T-cell (primary cell): ENCODE measurements around the gene GCK. TPM values are rescaled to one million over a fixed set of nuclear protein-coding genes. Genes with fewer than 3 reads are reported as not detected.

Experiments used
- ATAC-seq, 4 experiments: fragments of 200-7000 bp in 3 of 4; fragments of 150-1000 bp in 1 of 4; cut with Tn5 transposase; replicated peaks in 1 of 4; 1 replicate in 3 of 4; 2 replicates in 1 of 4; pipeline ENCODE4 v1.10.0; 2021; ENCODE audit warnings: moderate library complexity in 3 of 4, mild to moderate bottlenecking in 2 of 4, moderate number of reproducible peaks in 1 of 4
- CTCF ChIA-PET, 2 donors: fragments of 300-600 bp; sonication (Branson Sonifier 250); formaldehyde crosslinking; loops; one replicate each; lab custom pipeline; 2022; ENCODE audit warnings: antibody characterized with exemption in 2 of 2; lab: Charles Lee
- POLR2A ChIA-PET, 2 donors: fragments of 300-600 bp; sonication (Branson Sonifier 250); formaldehyde crosslinking; loops; one replicate each; lab custom pipeline; 2022; ENCODE audit warnings: antibody characterized with exemption in 2 of 2; lab: Charles Lee
- DNase-seq, 35 experiments: peaks; one replicate each; pipeline versions ENCODE4 v3.0.0 to v3.0.0-alpha.2; 2013 to 2023
- H3K27ac ChIP-seq: one replicate; pipeline ENCODE4 v1.5.1; 2013; ENCODE audit warnings: low read length
- H3K27me3 ChIP-seq, 2 experiments: replicated peaks in 1 of 2; 1 replicate in 1 of 2; 2 replicates in 1 of 2; pipeline versions ENCODE4 v1.6.1 to v1.7.0; 2013; ENCODE audit warnings: low read length in 1 of 2, mixed read lengths in 1 of 2; ENCODE audit not compliant: control insufficient read depth in 2 of 2, insufficient read depth in 2 of 2; ENCODE audit errors: extremely low read depth in 1 of 2
- H3K36me3 ChIP-seq, 2 donors: 1 replicate in 1 of 2; 2 replicates in 1 of 2; pipeline versions ENCODE4 v1.6.1 to v1.7.0; 2013; ENCODE audit warnings: low read length in 1 of 2; ENCODE audit not compliant: control insufficient read depth in 2 of 2, insufficient read depth in 1 of 2; ENCODE audit errors: extremely low read depth in 1 of 2
- H3K4me1 ChIP-seq, 2 experiments: 1 replicate in 1 of 2; 2 replicates in 1 of 2; pipeline versions ENCODE4 v1.6.1 to v1.7.0; 2013; ENCODE audit warnings: low read length in 2 of 2, mixed read lengths in 1 of 2; ENCODE audit not compliant: insufficient read depth in 2 of 2, control insufficient read depth in 1 of 2; ENCODE audit errors: extremely low read depth in 1 of 2
- H3K4me3 ChIP-seq, 2 donors: 1 replicate in 1 of 2; 2 replicates in 1 of 2; pipeline versions ENCODE4 v1.5.1 to v1.7.0; 2013; ENCODE audit warnings: mild to moderate bottlenecking in 2 of 2, low read length in 1 of 2, moderate library complexity in 1 of 2; ENCODE audit not compliant: control insufficient read depth in 1 of 2; ENCODE audit errors: extremely low read depth in 1 of 2
- H3K9me3 ChIP-seq: 2 replicates; pipeline ENCODE4 v1.7.0; 2013
- H3K27ac Mint-ChIP-seq, 2 donors: one replicate each; pipeline ENCODE4 v1.8.0; 2020 to 2021; ENCODE audit warnings: mild to moderate bottlenecking in 2 of 2, mixed read lengths in 2 of 2
- H3K27me3 Mint-ChIP-seq, 2 donors: one replicate each; pipeline ENCODE4 v1.8.0; 2021 to 2022; ENCODE audit warnings: mixed read lengths in 2 of 2
- H3K36me3 Mint-ChIP-seq: one replicate; pipeline ENCODE4 v1.8.0; 2021; ENCODE audit warnings: mixed read lengths
- H3K4me1 Mint-ChIP-seq, 3 donors: one replicate each; pipeline ENCODE4 v1.8.0; 2020 to 2022; ENCODE audit warnings: mixed read lengths in 3 of 3, mild to moderate bottlenecking in 1 of 3
- H3K4me3 Mint-ChIP-seq, 3 donors: one replicate each; pipeline ENCODE4 v1.8.0; 2020 to 2022; ENCODE audit warnings: mild to moderate bottlenecking in 3 of 3, mixed read lengths in 3 of 3, moderate library complexity in 3 of 3
- H3K9me3 Mint-ChIP-seq, 3 donors: one replicate each; pipeline ENCODE4 v1.8.0; 2020 to 2022; ENCODE audit warnings: mixed read lengths in 3 of 3
- WGBS: methylation state at CpG from one replicate; pipeline ENCODE4 v1.1.5; 2013; ENCODE audit warnings: missing lambda C conversion rate; ENCODE audit not compliant: insufficient coverage; 5-methylcytosine and 5-hydroxymethylcytosine counted together
- total RNA-seq, 35 experiments: library from RNA in 6 of 35; stranded (reverse) in 6 of 35; fragments of 120-200 nt in 1 of 35; gene quantifications; one replicate each; pipeline versions ENCODE4 v1.2.1 to v1.2.4 and lab custom pipeline; 2013 to 2026

GCK gene
- total RNA-seq, 5 donors from 2014 or later (not counting 1 experiment from before 2014, with no cell fraction given): 0.28 to 0.82 (median 0.43) TPM; not detected in 1

DNA sequence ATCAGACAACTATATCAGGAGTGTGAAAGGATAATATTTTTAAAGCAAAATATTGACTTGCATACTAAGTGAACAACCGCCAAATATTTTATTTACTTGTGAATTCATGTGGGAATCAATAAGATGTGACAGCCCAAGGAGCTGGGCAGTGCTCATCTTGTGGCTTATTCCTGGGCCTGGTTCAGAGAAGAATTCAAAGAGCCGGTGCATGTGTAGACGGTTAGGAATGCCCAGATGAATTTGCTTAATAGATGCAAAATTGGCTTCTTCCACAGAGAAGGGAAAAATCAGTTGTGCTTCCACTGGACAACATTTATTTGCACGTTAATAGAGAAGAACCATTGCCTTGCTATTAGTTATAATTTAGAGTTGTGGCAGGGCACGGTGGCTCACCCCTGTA lies 52.5 kb downstream of the GCK start:
- Mint-ChIP-seq H3K4me3 (no peak overlapping the region), H3K9me3 (no peaks in the 10 kb centered on the region), H3K27me3 (no peaks in the 10 kb centered on the region), H3K27ac (no peak overlapping the region), H3K4me1 (peaks cover 0 to 4% (median 0%) of the 10 kb centered on the region in 3 donors), H3K36me3 (no peaks in the 10 kb centered on the region)
- no peak overlapping the region for H3K4me3 ChIP-seq
- H3K36me3 ChIP-seq: no peaks in the 10 kb centered on the region
- no peaks in the 10 kb centered on the region for H3K4me1 ChIP-seq
- H3K27ac ChIP-seq: no peak overlapping the region
- POLR2A ChIA-PET: no interaction called here
- 97% methylated on average over 4 of the region's 5 CpGs for WGBS
- no peaks in the 10 kb centered on the region for H3K9me3 ChIP-seq
- DNase-seq (no peak), ATAC-seq (no peak)
- CTCF ChIA-PET: interaction anchor here in 1 of 2 donors (0.8 kb wide), 1 partner anchor 10 kb away, joined by 3 read pairs; no protein-coding TSS in a partner anchor
- peaks cover 0 to 27% of the 10 kb centered on the region in 2 experiments for H3K27me3 ChIP-seq

DNA sequence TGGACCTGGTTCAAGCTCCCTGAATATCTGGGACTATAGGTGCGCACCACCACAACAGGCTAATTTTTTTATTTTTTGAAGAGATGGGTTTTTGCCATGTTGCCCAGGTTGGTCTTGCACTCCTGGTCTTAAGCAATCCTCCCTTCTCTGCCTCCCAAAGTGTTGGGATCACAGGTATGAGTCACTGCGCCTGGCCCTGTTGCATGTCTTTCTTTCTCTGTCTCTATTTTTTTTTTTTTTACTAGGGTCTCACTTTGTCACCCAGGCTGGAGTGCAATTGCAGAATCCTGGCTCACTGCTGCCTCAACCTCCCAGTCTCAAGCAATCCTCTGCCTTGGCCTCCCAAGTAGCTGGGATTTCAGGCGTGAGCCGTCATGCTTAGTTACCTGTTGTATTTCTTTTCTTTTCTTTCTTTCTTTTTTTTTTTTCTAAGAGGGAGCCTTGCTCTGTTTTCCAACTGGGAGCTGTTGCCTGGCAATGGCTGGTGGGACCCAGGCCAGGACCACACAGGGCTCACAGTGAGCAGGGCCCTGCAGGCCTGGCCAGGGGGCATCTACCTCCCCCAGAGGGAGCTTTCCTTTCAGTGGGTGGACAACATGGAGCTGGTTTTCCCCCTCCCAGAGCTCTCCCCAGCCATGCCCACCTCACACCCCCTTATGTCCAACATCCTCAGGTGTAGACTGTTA lies 54.2 kb downstream of the GCK start:
- no peaks in the 10 kb centered on the region for H3K9me3 Mint-ChIP-seq
- Histone ChIP-seq H3K9me3 (no peaks in the 10 kb centered on the region), H3K27me3 (peaks cover 0 to 24% of the 10 kb centered on the region in 2 experiments), H3K4me3 (no peak overlapping the region), H3K27ac (no peak overlapping the region), H3K4me1 (no peaks in the 10 kb centered on the region), H3K36me3 (no peaks in the 10 kb centered on the region)
- peaks cover 0 to 4% (median 0%) of the 10 kb centered on the region in 3 donors for H3K4me1 Mint-ChIP-seq
- DNase-seq: no peak
- ATAC-seq: no peak
- no peak overlapping the region for H3K4me3 Mint-ChIP-seq
- POLR2A ChIA-PET: no interaction called here
- H3K27ac Mint-ChIP-seq: no peak overlapping the region
- CTCF ChIA-PET: no interaction called here
- H3K27me3 Mint-ChIP-seq: no peaks in the 10 kb centered on the region
- WGBS: 80% methylated on average over 1 of the region's 4 CpGs
- H3K36me3 Mint-ChIP-seq: no peaks in the 10 kb centered on the region

DNA sequence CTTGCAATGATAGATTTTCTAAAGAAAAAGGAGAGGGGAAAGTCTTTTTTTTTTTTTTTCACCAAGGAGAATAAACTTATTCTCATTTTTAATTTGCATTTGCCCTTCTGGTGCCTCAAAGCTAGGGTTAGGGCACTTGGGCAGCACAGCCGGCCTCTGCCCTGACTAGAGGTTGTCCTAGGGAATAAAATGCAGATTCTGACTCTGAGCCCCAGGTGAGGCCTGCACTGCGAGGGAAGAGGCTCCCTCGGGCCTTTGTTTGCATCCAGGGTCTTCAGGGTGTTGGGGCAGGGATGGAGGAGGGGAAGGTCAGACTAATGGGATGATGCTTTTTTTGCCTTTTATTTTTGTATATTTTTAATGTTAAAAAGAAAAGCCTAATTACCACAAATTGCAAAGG lies 55.9 kb downstream of the GCK start:
- Mint-ChIP-seq H3K27me3 (no peaks in the 10 kb centered on the region), H3K27ac (no peak overlapping the region), H3K4me3 (no peak overlapping the region), H3K9me3 (no peaks in the 10 kb centered on the region), H3K4me1 (peaks cover 0 to 4% (median 0%) of the 10 kb centered on the region in 3 donors), H3K36me3 (no peaks in the 10 kb centered on the region)
- Histone ChIP-seq H3K27me3 (peaks cover 0 to 11% of the 10 kb centered on the region in 2 experiments), H3K4me1 (no peaks in the 10 kb centered on the region), H3K9me3 (no peaks in the 10 kb centered on the region), H3K4me3 (no peak overlapping the region), H3K36me3 (no peaks in the 10 kb centered on the region), H3K27ac (no peak overlapping the region)
- CTCF ChIA-PET: interaction anchor here in 1 of 2 donors (0.7 kb wide), 1 partner anchor 30 kb away, joined by 5 read pairs; no protein-coding TSS in a partner anchor
- no peak for ATAC-seq
- 62% methylated on average over 2 of the region's 3 CpGs for WGBS
- no peak for DNase-seq
- POLR2A ChIA-PET: no interaction called here

DNA sequence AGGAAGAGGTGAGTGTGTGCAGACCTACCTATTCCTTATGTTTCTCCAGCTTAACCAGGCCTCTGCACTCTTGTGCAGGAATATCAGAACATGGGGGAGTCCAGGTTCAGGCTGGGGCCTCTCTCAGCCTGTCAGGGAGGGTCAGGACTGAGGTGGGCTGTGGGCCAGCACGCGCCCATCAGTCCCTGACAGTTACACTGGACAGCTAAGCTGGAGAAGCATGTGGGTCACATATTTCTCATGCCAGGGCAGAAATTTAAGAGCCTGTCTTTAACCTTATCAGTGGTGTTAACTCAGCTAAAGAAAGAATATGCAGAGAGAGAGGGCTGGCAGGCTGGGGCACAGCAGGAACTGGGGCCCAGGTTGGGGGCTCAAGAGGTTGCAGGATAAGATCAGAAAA lies 57.2 kb downstream of the GCK start:
- H3K4me1 Mint-ChIP-seq: peaks cover 0 to 4% (median 0%) of the 10 kb centered on the region in 3 donors
- H3K27ac Mint-ChIP-seq: no peak overlapping the region
- Histone ChIP-seq H3K4me1 (no peaks in the 10 kb centered on the region), H3K27me3 (peaks cover 0 to 11% of the 10 kb centered on the region in 2 experiments), H3K9me3 (no peaks in the 10 kb centered on the region), H3K27ac (no peak overlapping the region), H3K4me3 (no peak overlapping the region), H3K36me3 (no peaks in the 10 kb centered on the region)
- no peaks in the 10 kb centered on the region for H3K9me3 Mint-ChIP-seq
- no peak overlapping the region for H3K4me3 Mint-ChIP-seq
- ATAC-seq (no peak), DNase-seq (no peak)
- H3K27me3 Mint-ChIP-seq: no peaks in the 10 kb centered on the region
- WGBS: no CpG with 5 or more reads among the region's 2 CpGs
- ChIA-PET CTCF (no interaction called here), POLR2A (no interaction called here)
- no peaks in the 10 kb centered on the region for H3K36me3 Mint-ChIP-seq

DNA sequence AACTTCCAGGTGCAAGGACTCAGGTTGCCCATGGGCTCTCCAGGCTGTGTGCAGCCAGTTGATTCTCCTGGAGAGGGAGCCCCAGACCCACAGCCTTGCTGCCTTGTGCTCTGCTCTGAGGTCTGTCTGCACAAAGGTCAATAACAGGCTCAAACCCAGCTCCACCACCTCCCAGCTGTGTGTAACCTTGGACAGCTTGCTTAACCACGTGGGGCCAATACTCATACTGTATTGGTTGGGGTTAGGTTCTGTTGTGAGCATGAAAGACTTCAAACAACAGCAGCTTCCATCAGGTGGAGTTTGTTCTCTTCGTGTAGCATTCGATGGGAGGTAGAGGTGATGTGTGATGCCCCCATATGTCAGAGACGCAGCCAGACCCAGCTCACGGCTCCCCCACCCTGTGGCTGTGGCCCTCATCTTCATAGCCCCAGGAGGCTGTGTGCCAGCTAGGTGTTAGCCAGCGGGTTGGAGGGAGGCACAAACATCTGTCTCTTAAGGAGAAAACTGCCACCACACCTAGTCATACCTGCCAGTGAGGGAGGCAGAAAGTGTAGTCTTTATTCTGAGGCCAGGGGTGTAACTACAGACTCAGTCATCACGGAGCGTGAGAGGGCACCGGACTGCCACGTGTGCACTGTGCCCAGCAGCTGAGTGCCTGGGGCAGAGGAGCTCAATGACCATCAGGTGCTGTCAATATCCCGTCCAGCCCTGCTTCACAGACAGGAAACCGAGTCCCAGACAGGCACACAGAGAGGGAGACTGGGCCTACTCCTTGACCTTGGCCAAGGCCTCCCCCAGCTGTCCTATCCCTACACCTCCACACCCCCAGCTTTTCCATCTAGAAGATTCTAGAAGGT lies 57.8 kb downstream of the GCK start:
- H3K4me3 Mint-ChIP-seq: no peak overlapping the region
- no peaks in the 10 kb centered on the region for H3K9me3 Mint-ChIP-seq

DNA sequence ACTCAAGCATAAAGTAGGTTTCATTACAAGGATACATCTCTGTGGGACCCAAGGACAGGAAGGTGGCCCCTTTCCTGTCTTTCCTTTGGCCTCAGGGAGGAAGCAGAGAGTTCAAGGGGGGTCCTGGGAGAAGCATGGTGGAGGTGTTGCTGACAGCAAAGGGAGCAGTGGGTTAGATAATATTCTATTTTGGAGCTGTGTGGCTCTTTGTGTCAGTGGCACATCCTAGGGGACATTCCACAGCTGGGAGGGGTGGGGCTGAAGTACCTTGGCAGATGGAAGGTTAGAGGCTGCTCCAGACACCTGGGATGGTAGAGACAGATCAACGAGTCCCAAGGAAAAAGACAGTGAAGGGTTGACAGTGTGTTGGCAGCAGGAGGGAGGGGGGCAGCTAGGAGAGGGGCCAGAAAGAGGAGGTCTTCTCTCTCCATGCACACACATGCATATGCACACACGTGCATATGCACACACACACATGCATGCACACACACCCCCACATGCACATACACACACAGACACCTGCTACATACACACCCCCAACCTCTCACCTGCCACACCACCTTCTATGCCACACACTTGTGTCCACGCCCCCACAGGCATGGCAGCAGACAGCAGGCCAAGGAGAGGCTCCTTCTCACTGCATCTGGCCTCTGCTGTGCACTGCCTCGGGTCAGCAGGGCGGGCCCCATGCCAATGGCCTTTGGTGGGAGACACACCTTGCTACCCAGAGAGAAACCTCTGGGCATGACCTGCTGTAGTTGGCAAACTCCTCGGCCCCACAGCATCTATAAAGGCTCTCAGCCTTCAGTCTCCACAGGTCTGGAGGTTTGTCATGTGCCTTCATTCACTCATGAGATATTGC lies 60.3 kb downstream of the GCK start:
- Mint-ChIP-seq H3K27me3 (no peaks in the 10 kb centered on the region), H3K9me3 (no peaks in the 10 kb centered on the region), H3K27ac (no peak overlapping the region), H3K4me1 (peaks cover 3 to 9% (median 3%) of the 10 kb centered on the region in 3 donors), H3K4me3 (no peak overlapping the region), H3K36me3 (no peaks in the 10 kb centered on the region)
- ATAC-seq (no peak), DNase-seq (no peak)
- Histone ChIP-seq H3K4me3 (no peak overlapping the region), H3K27ac (no peak overlapping the region), H3K36me3 (no peaks in the 10 kb centered on the region), H3K9me3 (no peaks in the 10 kb centered on the region), H3K4me1 (peaks cover 0 to 5% of the 10 kb centered on the region in 2 experiments), H3K27me3 (peaks cover 0 to 11% of the 10 kb centered on the region in 2 experiments)
- ChIA-PET POLR2A (no interaction called here), CTCF (interaction anchor here in 1 of 2 donors (0.5 kb wide), 1 partner anchor 97 kb away, joined by 4 read pairs; no protein-coding TSS in a partner anchor)
- 64% methylated on average over 3 of the region's 6 CpGs for WGBS

More for the DNA sequence above, 57.8 kb downstream of the GCK start:
- WGBS: 61% methylated on average over 9 of the region's 12 CpGs
- H3K4me3 ChIP-seq: no peak overlapping the region
- no peaks in the 10 kb centered on the region for H3K36me3 Mint-ChIP-seq
- DNase-seq (no peak), ATAC-seq (no peak)
- H3K4me1 ChIP-seq: no peaks in the 10 kb centered on the region
- H3K27ac ChIP-seq: no peak overlapping the region
- H3K27me3 ChIP-seq: peaks cover 0 to 11% of the 10 kb centered on the region in 2 experiments
- H3K9me3 ChIP-seq: no peaks in the 10 kb centered on the region
- no peaks in the 10 kb centered on the region for H3K27me3 Mint-ChIP-seq
- ChIA-PET POLR2A (no interaction called here), CTCF (no interaction called here)
- H3K27ac Mint-ChIP-seq: no peak overlapping the region
- H3K4me1 Mint-ChIP-seq: peaks cover 0 to 4% (median 0%) of the 10 kb centered on the region in 3 donors
- H3K36me3 ChIP-seq: no peaks in the 10 kb centered on the region
